Ascending aorta (tissue), 2 donors: ENCODE results near the gene ZFPL1. TPM values are rescaled to one million over a fixed set of nuclear protein-coding genes. Genes with fewer than 3 reads are reported as not detected.

Experiments
- DNase-seq, 2 donors: peaks; one replicate each; pipeline ENCODE4 v3.0.0-alpha.2; 2019; ENCODE audit warnings: low spot score in 2 of 2
- H3K27ac ChIP-seq, 2 donors: fragments of 200-600 bp; sonication (generic); one replicate each; pipeline ENCODE4 v1.5.1; 2016 to 2017; ENCODE audit warnings: mild to moderate bottlenecking in 1 of 2
- H3K27me3 ChIP-seq: fragments of 200-600 bp; sonication (generic); one replicate; pipeline ENCODE4 v1.5.1; 2017
- H3K36me3 ChIP-seq, 2 donors: fragments of 200-600 bp; sonication (generic); one replicate each; pipeline ENCODE4 v1.5.1; 2016
- H3K4me1 ChIP-seq, 2 donors: fragments of 200-600 bp; sonication (generic); one replicate each; pipeline ENCODE4 v1.5.1; 2016 to 2017; ENCODE audit warnings: mild to moderate bottlenecking in 1 of 2
- H3K4me3 ChIP-seq, 2 donors: fragments of 200-600 bp; sonication (generic); one replicate each; pipeline ENCODE4 v1.5.1; 2016 to 2017; ENCODE audit warnings: mild to moderate bottlenecking in 1 of 2
- H3K9me3 ChIP-seq, 2 donors: fragments of 200-600 bp; sonication (generic); one replicate each; pipeline ENCODE4 v1.5.1; 2016
- intact Hi-C: fragments of 100-400 bp; cut with DNase I; formaldehyde crosslinking; loops from one replicate; pipeline ENCODE4 v1.15.1; 2023
- total RNA-seq: library from RNA; depleted of rRNA; stranded (reverse); fragments of >200 nt; gene quantifications from one replicate; pipeline ENCODE4 v1.1.0, GENCODE V29; 2016
- TF ChIP-seq, protein P1 (sequence below), 3 experiments: fragments of 200-600 bp in 2 of 3; fragments of 450-650 bp in 1 of 3; sonication (generic) in 2 of 3; IDR thresholded peaks; one replicate each; pipeline ENCODE4 v1.5.1; 2016 to 2019; ENCODE audit warnings: antibody characterized with exemption in 3 of 3, mild to moderate bottlenecking in 1 of 3, moderate library complexity in 1 of 3

ZFPL1 gene
- total RNA-seq, 1 donor from 2014 or later = 93.6 TPM

GRCh38 chr11:65133724-65134123, 49.7 kb downstream of the ZFPL1 start:
- peaks cover 11 to 24% of the 10 kb centered on the region in 2 donors for H3K4me1 ChIP-seq
- H3K36me3 ChIP-seq = peaks cover 43 to 44% of the 10 kb centered on the region in 2 donors
- peak overlapping the region; percentile 95 to 99 for H3K27ac ChIP-seq
- H3K4me3 ChIP-seq = peak overlapping the region; percentile 89 to 99
- H3K27me3 ChIP-seq = no peaks in the 10 kb centered on the region
- DNase-seq = peak in 1 of 2 donors; percentile 65
- TF ChIP-seq, protein P1, sequence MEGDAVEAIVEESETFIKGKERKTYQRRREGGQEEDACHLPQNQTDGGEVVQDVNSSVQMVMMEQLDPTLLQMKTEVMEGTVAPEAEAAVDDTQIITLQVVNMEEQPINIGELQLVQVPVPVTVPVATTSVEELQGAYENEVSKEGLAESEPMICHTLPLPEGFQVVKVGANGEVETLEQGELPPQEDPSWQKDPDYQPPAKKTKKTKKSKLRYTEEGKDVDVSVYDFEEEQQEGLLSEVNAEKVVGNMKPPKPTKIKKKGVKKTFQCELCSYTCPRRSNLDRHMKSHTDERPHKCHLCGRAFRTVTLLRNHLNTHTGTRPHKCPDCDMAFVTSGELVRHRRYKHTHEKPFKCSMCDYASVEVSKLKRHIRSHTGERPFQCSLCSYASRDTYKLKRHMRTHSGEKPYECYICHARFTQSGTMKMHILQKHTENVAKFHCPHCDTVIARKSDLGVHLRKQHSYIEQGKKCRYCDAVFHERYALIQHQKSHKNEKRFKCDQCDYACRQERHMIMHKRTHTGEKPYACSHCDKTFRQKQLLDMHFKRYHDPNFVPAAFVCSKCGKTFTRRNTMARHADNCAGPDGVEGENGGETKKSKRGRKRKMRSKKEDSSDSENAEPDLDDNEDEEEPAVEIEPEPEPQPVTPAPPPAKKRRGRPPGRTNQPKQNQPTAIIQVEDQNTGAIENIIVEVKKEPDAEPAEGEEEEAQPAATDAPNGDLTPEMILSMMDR (IDR thresholded peaks at IDR 0.05) = no peak
- intact Hi-C loops = loop anchor here (1.0 to 2.0 kb wide), 3 partner anchors 17 to 106 kb away; partner anchors contain the start of genes SNX15 and TM7SF2
- no peaks in the 10 kb centered on the region for H3K9me3 ChIP-seq

- H3K36me3 ChIP-seq = peaks cover 36 to 38% of the 10 kb centered on the region in 2 donors
- peaks cover 11 to 24% of the 10 kb centered on the region in 2 donors for H3K4me1 ChIP-seq
- TF ChIP-seq, protein P1 (IDR thresholded peaks at IDR 0.05) = no peak
- peak within 1 kb of the TSS; percentile 89 to 99 for H3K4me3 ChIP-seq
- peak; percentile 66 to 95 for DNase-seq
- intact Hi-C loops = loop anchor here (1.0 to 2.0 kb wide), 3 partner anchors 16 to 107 kb away; partner anchors contain the start of genes SNX15 and TM7SF2
- no peaks in the 10 kb centered on the region for H3K9me3 ChIP-seq
- H3K27me3 ChIP-seq = no peaks in the 10 kb centered on the region
- H3K27ac ChIP-seq = peak within 1 kb of the TSS; percentile 95 to 99
Measured at GRCh38 chr11:65134240-65134951, 50.4 kb downstream of the ZFPL1 start, which contains the start of gene SYVN1. SYVN1 (minus strand) TSS chr11:65134519; CDS start chr11:65133601, 918 bp downstream.

GRCh38 chr11:65134952-65135632, 51.1 kb downstream of the ZFPL1 start:
- Histone ChIP-seq H3K9me3 (no peaks in the 10 kb centered on the region), H3K27ac (peak overlapping the region; percentile 95 to 99), H3K4me1 (peaks cover 11 to 24% of the 10 kb centered on the region in 2 donors), H3K27me3 (no peaks in the 10 kb centered on the region), H3K4me3 (peak overlapping the region; percentile 89 to 99), H3K36me3 (peaks cover 29 to 31% of the 10 kb centered on the region in 2 donors)
- TF ChIP-seq, protein P1 (IDR thresholded peaks at IDR 0.05) = no peak
- intact Hi-C loops = loop anchor here (1.0 to 5.0 kb wide), 5 partner anchors 16 to 182 kb away; partner anchors contain the start of genes CAPN1, SNX15 and TM7SF2
- peak; percentile 91 to 97 for DNase-seq

DNA sequence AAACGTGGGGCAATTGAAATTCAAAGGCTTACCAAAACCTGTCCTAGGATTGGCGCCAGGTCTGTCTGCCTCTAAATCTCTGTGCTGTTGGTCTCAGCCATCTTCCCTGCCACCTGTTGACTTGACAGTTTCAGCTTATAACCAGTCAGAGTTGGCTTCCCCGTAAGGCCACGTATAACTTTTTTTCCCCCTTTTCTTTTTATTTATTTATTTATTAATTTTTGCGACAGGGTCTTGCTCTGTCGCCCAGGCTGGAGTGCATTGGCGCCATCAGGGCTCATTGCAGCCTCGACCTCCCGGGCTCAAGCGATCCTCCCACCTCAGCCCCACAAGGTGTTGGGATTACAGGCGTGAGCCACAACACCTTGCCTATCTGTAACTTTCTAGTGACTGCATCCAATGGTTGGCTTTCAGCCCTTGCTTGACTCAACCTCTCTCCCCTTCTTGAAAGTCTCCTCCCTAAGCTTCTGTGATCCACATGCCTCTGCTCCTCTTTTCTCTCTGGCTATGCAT, 51.7 kb downstream of the ZFPL1 start:
- Histone ChIP-seq H3K4me3 (peak overlapping the region; percentile 89 to 99), H3K36me3 (peaks cover 23 to 25% of the 10 kb centered on the region in 2 donors), H3K4me1 (peaks cover 11 to 24% of the 10 kb centered on the region in 2 donors), H3K27me3 (no peaks in the 10 kb centered on the region), H3K9me3 (no peaks in the 10 kb centered on the region), H3K27ac (peak overlapping the region; percentile 95 to 99)
- intact Hi-C loops = loop anchor here (1.0 to 5.0 kb wide), 4 partner anchors 15 to 182 kb away; partner anchors contain the start of genes CAPN1 and TM7SF2
- TF ChIP-seq, protein P1 (IDR thresholded peaks at IDR 0.05) = no peak
- peak in 1 of 2 donors; percentile 52 for DNase-seq

- peaks cover 11 to 24% of the 10 kb centered on the region in 2 donors for H3K4me1 ChIP-seq
- no peaks in the 10 kb centered on the region for H3K9me3 ChIP-seq
- H3K4me3 ChIP-seq = no peak overlapping the region
- peaks cover 14 to 16% of the 10 kb centered on the region in 2 donors for H3K36me3 ChIP-seq
- DNase-seq = no peak
- TF ChIP-seq, protein P1 (IDR thresholded peaks at IDR 0.05) = no peak
- H3K27ac ChIP-seq = no peak overlapping the region
- intact Hi-C loops = loop anchor here (5.0 kb wide), 1 partner anchor 181 kb away; no protein-coding TSS in a partner anchor
- no peaks in the 10 kb centered on the region for H3K27me3 ChIP-seq
Measured at GRCh38 chr11:65136515-65137096, 52.6 kb downstream of the ZFPL1 start.
